Measurements from ENCODE around the gene SLC25A46.
"Not testable (repeated sequence)": the region's sequence is repeated elsewhere in the genome, so short reads cannot be mapped to it uniquely, and the experiment has no call there.

Gene SLC25A46

GRCh38 chr5:110738812-110739651 lies at the start of gene SLC25A46:
Gene SLC25A46 (plus strand): TSS chr5:110739007. CDS start chr5:110739120, 113 bp downstream.
- peak; percentile 84 for DNase-seq

GRCh38 chr5:110690587-110690986 lies 48.2 kb upstream of the SLC25A46 start:
- DNase-seq = not testable (repeated sequence)

- not testable (repeated sequence) for DNase-seq
These were observed 46.1 kb upstream of the SLC25A46 start for GRCh38 chr5:110692669-110693068.

GRCh38 chr5:110702300-110702699 lies 36.5 kb upstream of the SLC25A46 start:
- no peak for DNase-seq

- no peak for DNase-seq
These were observed 36.1 kb upstream of the SLC25A46 start for GRCh38 chr5:110702704-110703103.

GRCh38 chr5:110703481-110703880 lies 35.3 kb upstream of the SLC25A46 start:
- DNase-seq = no peak

- no peak for DNase-seq
These were observed 33.5 kb upstream of the SLC25A46 start for GRCh38 chr5:110705349-110705748.

- DNase-seq = no peak
These were observed 31.5 kb upstream of the SLC25A46 start for GRCh38 chr5:110707260-110707844.

GRCh38 chr5:110716247-110717245 lies 22.3 kb upstream of the SLC25A46 start:
- DNase-seq = no peak

GRCh38 chr5:110718311-110718710 lies 20.5 kb upstream of the SLC25A46 start:
- no peak for DNase-seq

- DNase-seq = peak; percentile 65
These were observed 12.4 kb upstream of the SLC25A46 start, which contains the start of gene TMEM232 for GRCh38 chr5:110726249-110727024. Gene TMEM232 (minus strand): TSS chr5:110726671. CDS start chr5:110667352, 59,319 bp downstream.

GRCh38 chr5:110727025-110727314 lies 11.8 kb upstream of the SLC25A46 start:
- DNase-seq = no peak

- not testable (repeated sequence) for DNase-seq
These were observed 7.3 kb upstream of the SLC25A46 start for GRCh38 chr5:110731499-110731898.

- no peak for DNase-seq
These were observed 4.7 kb upstream of the SLC25A46 start for GRCh38 chr5:110734101-110734500.

GRCh38 chr5:110735556-110735955 lies 3.3 kb upstream of the SLC25A46 start:
- no peak for DNase-seq

GRCh38 chr5:110736753-110737152 lies 2.1 kb upstream of the SLC25A46 start:
- DNase-seq = no peak

GRCh38 chr5:110738503-110738811 lies 350 bp upstream of the SLC25A46 start:
- no peak for DNase-seq

- no peak for DNase-seq
These were observed 13.3 kb downstream of the SLC25A46 start for GRCh38 chr5:110751902-110752762.

- no peak for DNase-seq
These were observed 14.1 kb downstream of the SLC25A46 start for GRCh38 chr5:110752953-110753352.

- no peak for DNase-seq
These were observed 14.8 kb downstream of the SLC25A46 start for GRCh38 chr5:110753600-110753999.

GRCh38 chr5:110754181-110754580 lies 15.4 kb downstream of the SLC25A46 start:
- DNase-seq = no peak
